ENCODE results near the gene NTM. TPM values are rescaled to one million over a fixed set of nuclear protein-coding genes. Genes with fewer than 3 reads are reported as not detected.

The NTM gene
- total RNA-seq, 1 experiment from 2014 or later, result 16.4 TPM

DNA sequence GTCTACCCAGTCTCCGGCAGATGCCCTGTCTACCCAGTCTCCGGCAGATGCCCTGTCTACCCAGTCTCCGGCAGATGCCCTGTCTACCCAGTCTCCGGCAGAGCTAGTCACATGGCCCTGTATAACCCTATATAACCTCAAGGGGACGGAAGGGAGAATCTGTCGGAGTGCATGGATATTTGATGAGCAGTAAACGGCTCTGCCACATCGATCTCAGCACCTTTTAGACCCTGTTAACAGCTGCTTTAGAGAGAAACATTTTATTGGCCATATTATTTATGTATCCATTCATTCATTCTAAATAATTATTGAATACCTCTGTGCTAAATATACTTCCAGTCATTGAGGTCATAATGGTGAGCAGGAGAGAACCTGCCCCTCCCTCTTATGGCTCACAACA is 228.9 kb downstream of the NTM start:
- no peak for TF ChIP-seq CREB1 (CRISPR knock-in tag; IDR thresholded peaks at IDR 0.05)
- no peak for TF ChIP-seq SMAD3 (CRISPR knock-in tag; IDR thresholded peaks at IDR 0.05; ENCODE audit: borderline replicate concordance)
- TF ChIP-seq, protein P1, sequence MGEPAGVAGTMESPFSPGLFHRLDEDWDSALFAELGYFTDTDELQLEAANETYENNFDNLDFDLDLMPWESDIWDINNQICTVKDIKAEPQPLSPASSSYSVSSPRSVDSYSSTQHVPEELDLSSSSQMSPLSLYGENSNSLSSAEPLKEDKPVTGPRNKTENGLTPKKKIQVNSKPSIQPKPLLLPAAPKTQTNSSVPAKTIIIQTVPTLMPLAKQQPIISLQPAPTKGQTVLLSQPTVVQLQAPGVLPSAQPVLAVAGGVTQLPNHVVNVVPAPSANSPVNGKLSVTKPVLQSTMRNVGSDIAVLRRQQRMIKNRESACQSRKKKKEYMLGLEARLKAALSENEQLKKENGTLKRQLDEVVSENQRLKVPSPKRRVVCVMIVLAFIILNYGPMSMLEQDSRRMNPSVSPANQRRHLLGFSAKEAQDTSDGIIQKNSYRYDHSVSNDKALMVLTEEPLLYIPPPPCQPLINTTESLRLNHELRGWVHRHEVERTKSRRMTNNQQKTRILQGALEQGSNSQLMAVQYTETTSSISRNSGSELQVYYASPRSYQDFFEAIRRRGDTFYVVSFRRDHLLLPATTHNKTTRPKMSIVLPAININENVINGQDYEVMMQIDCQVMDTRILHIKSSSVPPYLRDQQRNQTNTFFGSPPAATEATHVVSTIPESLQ (CRISPR knock-in tag; IDR thresholded peaks at IDR 0.05), result no peak
- TF ChIP-seq TCF7 (CRISPR knock-in tag; IDR thresholded peaks at IDR 0.05; ENCODE audit: low read depth), result no peak
- TF ChIP-seq ZNF317 (CRISPR knock-in tag; IDR thresholded peaks at IDR 0.05; ENCODE audit: borderline replicate concordance, low read depth), result no peak
- TF ChIP-seq ESRRA (CRISPR knock-in tag; IDR thresholded peaks at IDR 0.05; ENCODE audit: borderline replicate concordance), result no peak
- no peak for TF ChIP-seq NR3C1 (CRISPR knock-in tag; conservative IDR thresholded peaks at IDR 0.05; ENCODE audit: low read depth)
- TF ChIP-seq, protein P2, sequence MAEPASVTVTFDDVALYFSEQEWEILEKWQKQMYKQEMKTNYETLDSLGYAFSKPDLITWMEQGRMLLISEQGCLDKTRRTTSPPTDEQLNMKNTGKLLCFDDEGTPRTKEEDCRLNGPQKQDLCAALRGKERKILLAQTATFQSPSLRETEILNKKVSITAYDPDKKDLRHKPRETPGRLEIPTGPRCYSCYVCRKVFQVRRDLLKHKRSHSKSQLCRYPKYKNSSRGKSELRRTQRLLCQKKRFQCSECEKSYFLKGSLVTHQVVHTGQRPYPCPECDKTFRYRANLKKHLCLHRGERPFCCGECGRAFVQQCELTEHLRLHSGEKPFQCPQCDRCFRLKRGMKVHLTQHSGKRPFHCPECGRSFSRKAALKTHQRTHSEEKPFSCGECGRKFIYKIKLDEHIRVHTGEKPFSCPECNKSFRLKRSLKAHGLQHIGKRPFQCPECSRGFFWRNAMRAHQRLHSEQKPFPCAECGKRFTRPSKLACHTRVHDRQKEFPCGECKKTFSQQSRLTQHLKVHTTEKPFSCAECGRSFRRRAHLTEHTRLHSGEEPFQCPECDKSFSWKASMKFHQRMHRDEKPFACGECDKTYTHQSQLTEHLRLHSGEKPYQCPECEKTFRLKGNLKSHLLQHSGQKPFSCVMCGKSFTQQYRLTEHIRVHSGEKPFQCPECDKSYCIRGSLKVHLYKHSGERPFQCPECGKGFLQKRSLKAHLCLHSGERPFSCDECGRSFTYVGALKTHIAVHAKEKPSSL (CRISPR knock-in tag; conservative IDR thresholded peaks at IDR 0.05), result no peak
- TF ChIP-seq, protein P3, sequence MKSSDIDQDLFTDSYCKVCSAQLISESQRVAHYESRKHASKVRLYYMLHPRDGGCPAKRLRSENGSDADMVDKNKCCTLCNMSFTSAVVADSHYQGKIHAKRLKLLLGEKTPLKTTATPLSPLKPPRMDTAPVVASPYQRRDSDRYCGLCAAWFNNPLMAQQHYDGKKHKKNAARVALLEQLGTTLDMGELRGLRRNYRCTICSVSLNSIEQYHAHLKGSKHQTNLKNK (CRISPR knock-in tag; IDR thresholded peaks at IDR 0.05), result no peak
- TF ChIP-seq, protein P4, sequence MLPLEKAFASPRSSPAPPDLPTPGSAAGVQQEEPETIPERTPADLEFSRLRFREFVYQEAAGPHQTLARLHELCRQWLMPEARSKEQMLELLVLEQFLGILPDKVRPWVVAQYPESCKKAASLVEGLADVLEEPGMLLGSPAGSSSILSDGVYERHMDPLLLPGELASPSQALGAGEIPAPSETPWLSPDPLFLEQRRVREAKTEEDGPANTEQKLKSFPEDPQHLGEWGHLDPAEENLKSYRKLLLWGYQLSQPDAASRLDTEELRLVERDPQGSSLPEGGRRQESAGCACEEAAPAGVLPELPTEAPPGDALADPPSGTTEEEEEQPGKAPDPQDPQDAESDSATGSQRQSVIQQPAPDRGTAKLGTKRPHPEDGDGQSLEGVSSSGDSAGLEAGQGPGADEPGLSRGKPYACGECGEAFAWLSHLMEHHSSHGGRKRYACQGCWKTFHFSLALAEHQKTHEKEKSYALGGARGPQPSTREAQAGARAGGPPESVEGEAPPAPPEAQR (CRISPR knock-in tag; IDR thresholded peaks at IDR 0.05), result no peak
- no peak for TF ChIP-seq KAT7 (CRISPR knock-in tag; IDR thresholded peaks at IDR 0.05; ENCODE audit: borderline replicate concordance)
- no peak for TF ChIP-seq PRRX2 (CRISPR knock-in tag; IDR thresholded peaks at IDR 0.05)
- TF ChIP-seq MYBL2 (CRISPR knock-in tag; IDR thresholded peaks at IDR 0.05), result no peak
- TF ChIP-seq, protein P5, sequence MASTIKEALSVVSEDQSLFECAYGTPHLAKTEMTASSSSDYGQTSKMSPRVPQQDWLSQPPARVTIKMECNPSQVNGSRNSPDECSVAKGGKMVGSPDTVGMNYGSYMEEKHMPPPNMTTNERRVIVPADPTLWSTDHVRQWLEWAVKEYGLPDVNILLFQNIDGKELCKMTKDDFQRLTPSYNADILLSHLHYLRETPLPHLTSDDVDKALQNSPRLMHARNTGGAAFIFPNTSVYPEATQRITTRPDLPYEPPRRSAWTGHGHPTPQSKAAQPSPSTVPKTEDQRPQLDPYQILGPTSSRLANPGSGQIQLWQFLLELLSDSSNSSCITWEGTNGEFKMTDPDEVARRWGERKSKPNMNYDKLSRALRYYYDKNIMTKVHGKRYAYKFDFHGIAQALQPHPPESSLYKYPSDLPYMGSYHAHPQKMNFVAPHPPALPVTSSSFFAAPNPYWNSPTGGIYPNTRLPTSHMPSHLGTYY (CRISPR knock-in tag; IDR thresholded peaks at IDR 0.05), result no peak
- no peak overlapping the region for H3K27ac Mint-ChIP-seq
- ChIA-PET POLR2A (interaction anchor here (0.7 kb wide), 1 partner anchor 39 kb away, joined by 6 read pairs; no protein-coding TSS in a partner anchor), CTCF (interaction anchor here (1.5 kb wide), 1 partner anchor 75 kb away, joined by 7 read pairs; no protein-coding TSS in a partner anchor)
- no peak for DNase-seq (ENCODE audit: low spot score)
- peaks cover 3% of the 10 kb centered on the region; the same call in 1 of the 2 replicates for H3K27me3 Mint-ChIP-seq (ENCODE audit: low read depth)
- no peak overlapping the region for H3K4me3 Mint-ChIP-seq
- H3K9me3 Mint-ChIP-seq, result peaks cover 3% of the 10 kb centered on the region
- peaks cover 30% of the 10 kb centered on the region for H3K4me1 Mint-ChIP-seq
- no peak for ATAC-seq
- H3K36me3 Mint-ChIP-seq, result no peaks in the 10 kb centered on the region

DNA sequence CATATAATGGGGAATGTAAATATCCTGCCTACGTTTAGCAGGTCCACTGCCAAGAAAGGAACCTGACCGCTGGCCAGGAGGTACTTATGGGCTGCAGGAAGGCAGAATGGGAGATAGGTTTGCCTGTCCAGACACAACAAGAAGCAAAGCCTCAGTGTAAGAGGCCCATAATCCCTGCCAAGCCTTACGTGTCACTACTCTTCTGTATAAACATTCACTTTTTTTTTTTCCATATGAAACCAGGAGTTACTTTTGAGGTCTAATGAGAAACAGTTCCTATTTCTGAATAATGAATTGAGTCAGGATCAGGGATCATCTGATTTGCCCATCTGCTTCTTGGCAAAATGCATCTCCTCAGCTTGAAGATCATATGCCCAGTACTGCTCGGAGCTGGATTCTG is 230.2 kb downstream of the NTM start:
- no peak for DNase-seq (ENCODE audit: low spot score)
- ChIA-PET POLR2A (no interaction called here), CTCF (no interaction called here)
- Mint-ChIP-seq H3K27ac (no peak overlapping the region), H3K36me3 (no peaks in the 10 kb centered on the region), H3K9me3 (peaks cover 3% of the 10 kb centered on the region), H3K4me1 (peaks cover 20% of the 10 kb centered on the region), H3K4me3 (no peak overlapping the region), H3K27me3 (ENCODE audit: low read depth) (peaks cover 3% of the 10 kb centered on the region; the same call in 1 of the 2 replicates)
- ATAC-seq, result no peak
- TF ChIP-seq, protein P6, sequence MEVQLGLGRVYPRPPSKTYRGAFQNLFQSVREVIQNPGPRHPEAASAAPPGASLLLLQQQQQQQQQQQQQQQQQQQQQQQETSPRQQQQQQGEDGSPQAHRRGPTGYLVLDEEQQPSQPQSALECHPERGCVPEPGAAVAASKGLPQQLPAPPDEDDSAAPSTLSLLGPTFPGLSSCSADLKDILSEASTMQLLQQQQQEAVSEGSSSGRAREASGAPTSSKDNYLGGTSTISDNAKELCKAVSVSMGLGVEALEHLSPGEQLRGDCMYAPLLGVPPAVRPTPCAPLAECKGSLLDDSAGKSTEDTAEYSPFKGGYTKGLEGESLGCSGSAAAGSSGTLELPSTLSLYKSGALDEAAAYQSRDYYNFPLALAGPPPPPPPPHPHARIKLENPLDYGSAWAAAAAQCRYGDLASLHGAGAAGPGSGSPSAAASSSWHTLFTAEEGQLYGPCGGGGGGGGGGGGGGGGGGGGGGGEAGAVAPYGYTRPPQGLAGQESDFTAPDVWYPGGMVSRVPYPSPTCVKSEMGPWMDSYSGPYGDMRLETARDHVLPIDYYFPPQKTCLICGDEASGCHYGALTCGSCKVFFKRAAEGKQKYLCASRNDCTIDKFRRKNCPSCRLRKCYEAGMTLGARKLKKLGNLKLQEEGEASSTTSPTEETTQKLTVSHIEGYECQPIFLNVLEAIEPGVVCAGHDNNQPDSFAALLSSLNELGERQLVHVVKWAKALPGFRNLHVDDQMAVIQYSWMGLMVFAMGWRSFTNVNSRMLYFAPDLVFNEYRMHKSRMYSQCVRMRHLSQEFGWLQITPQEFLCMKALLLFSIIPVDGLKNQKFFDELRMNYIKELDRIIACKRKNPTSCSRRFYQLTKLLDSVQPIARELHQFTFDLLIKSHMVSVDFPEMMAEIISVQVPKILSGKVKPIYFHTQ (CRISPR knock-in tag; IDR thresholded peaks at IDR 0.05), result no peak
- TF ChIP-seq, protein P7, sequence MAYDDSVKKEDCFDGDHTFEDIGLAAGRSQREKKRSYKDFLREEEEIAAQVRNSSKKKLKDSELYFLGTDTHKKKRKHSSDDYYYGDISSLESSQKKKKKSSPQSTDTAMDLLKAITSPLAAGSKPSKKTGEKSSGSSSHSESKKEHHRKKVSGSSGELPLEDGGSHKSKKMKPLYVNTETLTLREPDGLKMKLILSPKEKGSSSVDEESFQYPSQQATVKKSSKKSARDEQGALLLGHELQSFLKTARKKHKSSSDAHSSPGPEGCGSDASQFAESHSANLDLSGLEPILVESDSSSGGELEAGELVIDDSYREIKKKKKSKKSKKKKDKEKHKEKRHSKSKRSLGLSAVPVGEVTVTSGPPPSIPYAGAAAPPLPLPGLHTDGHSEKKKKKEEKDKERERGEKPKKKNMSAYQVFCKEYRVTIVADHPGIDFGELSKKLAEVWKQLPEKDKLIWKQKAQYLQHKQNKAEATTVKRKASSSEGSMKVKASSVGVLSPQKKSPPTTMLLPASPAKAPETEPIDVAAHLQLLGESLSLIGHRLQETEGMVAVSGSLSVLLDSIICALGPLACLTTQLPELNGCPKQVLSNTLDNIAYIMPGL (CRISPR knock-in tag; IDR thresholded peaks at IDR 0.05), result no peak
- TF ChIP-seq GABPB1 (CRISPR knock-in tag; IDR thresholded peaks at IDR 0.05) (no peak), ZNF671 (CRISPR knock-in tag; IDR thresholded peaks at IDR 0.05) (no peak), SMAD3 (CRISPR knock-in tag; IDR thresholded peaks at IDR 0.05; ENCODE audit: borderline replicate concordance) (no peak), HMGA2 (CRISPR knock-in tag; IDR thresholded peaks at IDR 0.05) (no peak)
- TF ChIP-seq, protein P5 (CRISPR knock-in tag; IDR thresholded peaks at IDR 0.05), result no peak
- TF ChIP-seq, protein P8, sequence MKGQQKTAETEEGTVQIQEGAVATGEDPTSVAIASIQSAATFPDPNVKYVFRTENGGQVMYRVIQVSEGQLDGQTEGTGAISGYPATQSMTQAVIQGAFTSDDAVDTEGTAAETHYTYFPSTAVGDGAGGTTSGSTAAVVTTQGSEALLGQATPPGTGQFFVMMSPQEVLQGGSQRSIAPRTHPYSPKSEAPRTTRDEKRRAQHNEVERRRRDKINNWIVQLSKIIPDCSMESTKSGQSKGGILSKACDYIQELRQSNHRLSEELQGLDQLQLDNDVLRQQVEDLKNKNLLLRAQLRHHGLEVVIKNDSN (CRISPR knock-in tag; IDR thresholded peaks at IDR 0.05), result no peak
